SK-N-SH (cell line): Measurements from ENCODE around the gene OR12D1. TPM values are rescaled to one million over a fixed set of nuclear protein-coding genes. Genes with fewer than 3 reads are reported as not detected.

ENCODE experiments used
- CTCF ChIA-PET: fragments of 300-600, 350-600 bp; formaldehyde crosslinking; extraction: SDS; loops from one replicate; lab custom pipeline; 2021; lab: Yijun Ruan, JAX
- POLR2A ChIA-PET: fragments of 350-600 bp; sonication (Branson Sonifier 250); formaldehyde crosslinking; extraction: SDS; loops from one replicate; lab custom pipeline; 2020; ENCODE audit warnings: antibody characterized with exemption, inconsistent platforms; lab: Yijun Ruan, JAX
- DNase-seq: peaks from one replicate; pipeline ENCODE4 v3.0.0; 2012
- H2AFZ ChIP-seq: fragments of 200-600 bp; sonication (generic); 2 replicates; pipeline ENCODE4 v1.8.1; 2016; ENCODE audit warnings: antibody characterized with exemption, mild to moderate bottlenecking, low read depth
- H3F3A ChIP-seq: fragments of 200-600 bp; sonication (generic); replicated peaks from 2 replicates; pipeline ENCODE3; 2016; ENCODE audit warnings: antibody characterized with exemption, mild to moderate bottlenecking; ENCODE audit not compliant: insufficient read depth
- H3K27ac ChIP-seq, 2 experiments: fragments of 200-500 bp in 1 of 2; fragments of 200-600 bp in 1 of 2; sonication (Bioruptor generic) in 1 of 2; sonication (generic), shearing (Covaris generic) in 1 of 2; 2 replicates each; pipeline versions ENCODE4 v1.5.1 to v1.6.1; 2014 to 2016; ENCODE audit warnings: low read depth in 2 of 2, inconsistent platforms in 1 of 2, low read length in 1 of 2, mild to moderate bottlenecking in 1 of 2, mixed read lengths in 1 of 2
- H3K27me3 ChIP-seq: fragments of 200-600 bp; sonication (generic), shearing (Covaris generic); 2 replicates; pipeline ENCODE4 v1.6.1; 2016; ENCODE audit warnings: mixed run types; ENCODE audit not compliant: insufficient read depth
- H3K36me3 ChIP-seq, 2 experiments: fragments of 200-500 bp in 1 of 2; fragments of 200-600 bp in 1 of 2; sonication (Bioruptor generic) in 1 of 2; sonication (generic) in 1 of 2; replicated peaks in 1 of 2; 2 replicates each; pipeline versions ENCODE3 to v1.5.1; 2014 to 2016; ENCODE audit warnings: low read length in 1 of 2, mild to moderate bottlenecking in 1 of 2; ENCODE audit not compliant: insufficient read depth in 2 of 2, control insufficient read depth in 1 of 2
- H3K4me1 ChIP-seq, 2 experiments: fragments of 200-500 bp in 1 of 2; fragments of 200-600 bp in 1 of 2; sonication (Bioruptor generic) in 1 of 2; sonication (generic), shearing (Covaris generic) in 1 of 2; 2 replicates each; pipeline versions ENCODE4 v1.5.1 to v1.6.1; 2014 to 2016; ENCODE audit warnings: low read depth in 1 of 2, low read length in 1 of 2, mixed run types in 1 of 2; ENCODE audit not compliant: insufficient read depth in 2 of 2, control insufficient read depth in 1 of 2
- H3K4me2 ChIP-seq: fragments of 200-600 bp; sonication (generic), shearing (Covaris generic); 2 replicates; pipeline ENCODE4 v1.6.1; 2017; ENCODE audit warnings: mixed run types
- H3K4me3 ChIP-seq, 2 experiments: fragments of 200-500 bp in 1 of 2; fragments of 200-600 bp in 1 of 2; sonication (Bioruptor generic) in 1 of 2; sonication (generic), shearing (Covaris generic) in 1 of 2; 2 replicates each; pipeline versions ENCODE4 v1.5.1 to v1.8.1; 2014 to 2016; ENCODE audit warnings: low read depth in 2 of 2, inconsistent platforms in 1 of 2, low read length in 1 of 2, mild to moderate bottlenecking in 1 of 2, mixed read lengths in 1 of 2, moderate library complexity in 1 of 2
- H3K79me2 ChIP-seq: fragments of 200-600 bp; sonication (generic); 2 replicates; pipeline ENCODE4 v1.8.1; 2017; ENCODE audit warnings: mild to moderate bottlenecking; ENCODE audit not compliant: insufficient read depth
- H3K9ac ChIP-seq: fragments of 200-600 bp; sonication (generic); 2 replicates; pipeline ENCODE4 v1.6.1; 2017; ENCODE audit warnings: mixed run types
- H3K9me2 ChIP-seq: fragments of 200-600 bp; sonication (generic); 2 replicates; pipeline ENCODE4 v1.6.1; 2017; ENCODE audit warnings: mixed run types
- H3K9me3 ChIP-seq: fragments of 200-600 bp; sonication (generic); 2 replicates; pipeline ENCODE4 v1.6.1; 2017; ENCODE audit warnings: mixed run types, mild to moderate bottlenecking, moderate library complexity
- H4K20me1 ChIP-seq: fragments of 200-600 bp; sonication (generic); 2 replicates; pipeline ENCODE4 v1.6.1; 2017; ENCODE audit warnings: mild to moderate bottlenecking, mixed run types; ENCODE audit not compliant: insufficient read depth
- ELF1 ChIP-seq: IDR thresholded peaks from 2 replicates; pipeline ENCODE4 v1.4.0; 2012
- FOSL2 ChIP-seq: IDR thresholded peaks from 2 replicates; pipeline ENCODE4 v1.4.0; 2012; ENCODE audit warnings: low read depth, mild to moderate bottlenecking, moderate library complexity, borderline replicate concordance
- JUND ChIP-seq: IDR thresholded peaks from 2 replicates; pipeline ENCODE4 v1.4.0; 2012
- MEF2A ChIP-seq: IDR thresholded peaks from 2 replicates; pipeline ENCODE4 v1.4.0; 2012; ENCODE audit warnings: low read depth, borderline replicate concordance
- NRF1 ChIP-seq: IDR thresholded peaks from 2 replicates; pipeline ENCODE4 v1.6.1; 2012; ENCODE audit warnings: low read depth, mild to moderate bottlenecking, low read length
- RCOR1 ChIP-seq: fragments of 150-350 bp; IDR thresholded peaks from 2 replicates; pipeline ENCODE4 v1.6.1; 2017; ENCODE audit warnings: antibody characterized with exemption, low read length
- RFX5 ChIP-seq: IDR thresholded peaks from 2 replicates; pipeline ENCODE4 v1.6.1; 2012; ENCODE audit warnings: mild to moderate bottlenecking, improper control_type of control experiment, low read length
- USF1 ChIP-seq: IDR thresholded peaks from 2 replicates; pipeline ENCODE4 v1.4.0; 2012; ENCODE audit warnings: low read depth, borderline replicate concordance
- WGBS: methylation state at CpG from one replicate; pipeline ENCODE4 v1.1.6; 2017; ENCODE audit warnings: low lambda C conversion rate; 5-methylcytosine and 5-hydroxymethylcytosine counted together
- polyA plus RNA-seq, 3 experiments: library from polyadenylated mRNA; depleted of rRNA; stranded (reverse); fragments of >200 nt; gene quantifications; 2 replicates each; pipeline ENCODE4 v1.2.3, GENCODE V29; 2012
- TF ChIP-seq, protein P1 (sequence below): IDR thresholded peaks from 2 replicates; pipeline ENCODE4; 2012

The OR12D1 gene
- polyA plus RNA-seq, 1 of the 3 experiments (the other 2 are of a cell fraction), result not detected

DNA sequence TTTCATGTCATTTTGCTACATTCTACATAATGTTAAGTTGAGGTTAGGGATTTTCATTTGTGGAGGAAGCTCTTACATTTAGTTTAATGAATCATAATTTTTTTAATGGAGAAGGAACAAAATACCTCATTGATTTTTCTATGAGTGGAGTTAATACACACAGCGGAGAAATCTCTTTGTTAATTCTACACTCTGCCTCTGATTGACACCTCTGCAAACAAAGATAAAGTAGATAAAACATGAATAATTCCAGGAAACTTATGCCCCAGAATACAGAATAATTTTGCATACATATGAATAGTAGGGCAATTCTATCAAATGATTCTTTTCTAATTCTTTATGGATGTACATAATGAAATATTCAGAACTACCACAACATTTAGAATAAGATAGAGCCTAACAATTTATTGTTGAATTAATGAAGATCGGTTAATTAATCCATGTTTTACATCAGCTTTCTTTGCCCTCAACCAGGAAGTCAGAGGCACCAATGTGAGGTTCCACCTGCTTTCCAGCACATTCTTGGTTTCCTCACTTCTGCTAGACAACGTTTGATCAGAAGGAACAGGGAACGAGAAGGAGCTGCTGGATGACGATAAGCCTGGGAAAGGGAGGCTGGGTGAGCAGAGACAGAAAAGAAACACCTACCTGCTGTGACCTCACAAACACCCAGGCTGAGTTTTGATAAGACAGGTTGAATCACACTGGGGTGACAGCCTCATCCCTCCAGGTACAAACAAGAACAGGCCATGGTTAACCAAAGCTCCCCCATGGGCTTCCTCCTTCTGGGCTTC is 46.5 kb downstream of the OR12D1 start:
- H3K9ac ChIP-seq, result no peak overlapping the region
- TF ChIP-seq NRF1 (no peak), ELF1 (no peak), MEF2A (no peak), RCOR1 (no peak)
- TF ChIP-seq, all 33 proteins: peak for 0
- Histone ChIP-seq H3K27ac (no peak overlapping the region), H2AFZ (no peak overlapping the region), H3K4me3 (no peak overlapping the region), H3K27me3 (peaks cover 28% of the 10 kb centered on the region; the same call in 1 of the 2 replicates), H3F3A (no peaks in the 10 kb centered on the region), H4K20me1 (no peaks in the 10 kb centered on the region), H3K4me1 (no peaks in the 10 kb centered on the region; a peak in 1 of 4 replicates), H3K9me3 (no peaks in the 10 kb centered on the region), H3K4me2 (no peak overlapping the region), H3K79me2 (no peaks in the 10 kb centered on the region), H3K36me3 (no peaks in the 10 kb centered on the region), H3K9me2 (no peaks in the 10 kb centered on the region)
- no peak for DNase-seq
- CTCF ChIA-PET, result no interaction called here
- POLR2A ChIA-PET, result no interaction called here
- 2% methylated on average over 5 of the region's 5 CpGs for WGBS

- H3K9me3 ChIP-seq, result no peaks in the 10 kb centered on the region
Measured at GRCh38 chr6:29462022-29462421, 47.3 kb downstream of the OR12D1 start.

More at GRCh38 chr6:29462022-29462421, 47.3 kb downstream of the OR12D1 start:
- POLR2A ChIA-PET, result no interaction called here
- DNase-seq, result no peak
- peaks cover 28% of the 10 kb centered on the region; the same call in 1 of the 2 replicates for H3K27me3 ChIP-seq
- TF ChIP-seq USF1, result no peak
- TF ChIP-seq, protein P1, sequence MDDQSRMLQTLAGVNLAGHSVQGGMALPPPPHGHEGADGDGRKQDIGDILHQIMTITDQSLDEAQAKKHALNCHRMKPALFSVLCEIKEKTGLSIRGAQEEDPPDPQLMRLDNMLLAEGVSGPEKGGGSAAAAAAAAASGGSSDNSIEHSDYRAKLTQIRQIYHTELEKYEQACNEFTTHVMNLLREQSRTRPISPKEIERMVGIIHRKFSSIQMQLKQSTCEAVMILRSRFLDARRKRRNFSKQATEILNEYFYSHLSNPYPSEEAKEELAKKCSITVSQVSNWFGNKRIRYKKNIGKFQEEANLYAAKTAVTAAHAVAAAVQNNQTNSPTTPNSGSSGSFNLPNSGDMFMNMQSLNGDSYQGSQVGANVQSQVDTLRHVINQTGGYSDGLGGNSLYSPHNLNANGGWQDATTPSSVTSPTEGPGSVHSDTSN, result no peak
- TF ChIP-seq RFX5, result no peak
- TF ChIP-seq FOSL2, result no peak
- TF ChIP-seq JUND, result no peak
- TF ChIP-seq, all 33 proteins: peak for 0
- Histone ChIP-seq H3K4me2 (no peak overlapping the region), H3K36me3 (no peaks in the 10 kb centered on the region), H3K4me3 (no peak overlapping the region), H2AFZ (no peak overlapping the region), H4K20me1 (no peaks in the 10 kb centered on the region), H3K9me2 (no peaks in the 10 kb centered on the region), H3K79me2 (no peaks in the 10 kb centered on the region), H3K4me1 (no peaks in the 10 kb centered on the region; a peak in 1 of 4 replicates), H3F3A (no peaks in the 10 kb centered on the region), H3K27ac (no peak overlapping the region), H3K9ac (no peak overlapping the region)
- 9% methylated on average over 4 of the region's 6 CpGs for WGBS
- CTCF ChIA-PET, result no interaction called here
